ENCODE results near the gene CACNA1C.

CACNA1C gene

GRCh38 chr12:2328661-2329060 is 275.9 kb downstream of the CACNA1C start:
- FAIRE-seq = no peak

- FAIRE-seq = no peak
Observed at GRCh38 chr12:2329661-2330210, 276.9 kb downstream of the CACNA1C start.

- no peak for FAIRE-seq
Observed at GRCh38 chr12:2332236-2332635, 279.4 kb downstream of the CACNA1C start.

DNA sequence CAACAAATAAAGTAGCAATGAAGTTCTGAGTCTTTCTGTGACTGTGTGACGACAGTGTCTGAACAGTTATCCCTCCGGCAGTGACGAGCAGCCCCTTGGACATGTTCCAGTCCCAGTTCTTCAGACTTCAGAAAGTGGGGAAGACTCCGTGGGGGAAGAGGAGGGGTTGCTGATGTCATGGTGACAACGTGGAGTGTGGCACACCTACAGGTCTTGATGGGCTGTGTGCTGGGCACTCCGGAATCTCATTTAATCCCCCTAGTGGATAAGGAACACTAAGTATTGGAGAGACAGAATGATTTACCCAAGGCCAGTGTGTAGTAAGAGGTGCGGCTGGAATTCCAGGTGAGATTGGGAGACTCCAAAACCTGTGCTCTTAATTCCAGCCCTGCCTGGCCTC is 280.2 kb downstream of the CACNA1C start:
- FAIRE-seq = no peak

DNA sequence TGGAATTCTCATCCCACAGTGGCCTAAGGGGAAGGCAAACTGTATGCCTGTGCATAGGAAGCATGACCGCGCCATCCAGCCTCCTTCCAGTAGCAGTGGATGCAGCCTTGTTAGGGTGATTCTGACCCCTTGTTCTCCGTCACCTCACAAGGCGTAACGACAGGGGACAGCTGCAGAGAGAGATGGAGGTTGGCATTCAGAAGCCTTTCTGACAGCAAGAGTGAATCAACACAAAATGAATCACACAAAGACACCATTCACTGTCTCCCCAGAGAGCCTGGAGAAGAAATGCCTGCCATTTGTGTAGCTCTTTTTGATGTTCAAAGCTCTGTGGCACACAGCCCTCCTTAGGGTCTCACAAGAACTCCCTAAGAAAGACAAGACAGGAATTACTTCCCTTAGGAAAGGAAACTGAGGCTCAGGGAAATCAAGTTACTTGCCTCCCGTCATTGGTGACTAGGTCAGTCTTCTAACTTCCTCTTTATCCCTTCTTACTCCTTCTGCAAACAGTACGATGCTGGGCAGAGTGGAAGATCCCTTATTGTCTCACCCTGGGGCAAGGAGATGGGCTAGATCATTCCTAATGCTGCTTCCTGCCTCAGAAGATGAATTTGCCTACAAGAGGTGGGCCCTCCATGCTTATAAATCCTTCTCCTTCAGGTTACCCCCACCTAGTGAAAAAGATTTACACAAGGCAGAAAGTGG is 280.9 kb downstream of the CACNA1C start:
- FAIRE-seq = no peak

DNA sequence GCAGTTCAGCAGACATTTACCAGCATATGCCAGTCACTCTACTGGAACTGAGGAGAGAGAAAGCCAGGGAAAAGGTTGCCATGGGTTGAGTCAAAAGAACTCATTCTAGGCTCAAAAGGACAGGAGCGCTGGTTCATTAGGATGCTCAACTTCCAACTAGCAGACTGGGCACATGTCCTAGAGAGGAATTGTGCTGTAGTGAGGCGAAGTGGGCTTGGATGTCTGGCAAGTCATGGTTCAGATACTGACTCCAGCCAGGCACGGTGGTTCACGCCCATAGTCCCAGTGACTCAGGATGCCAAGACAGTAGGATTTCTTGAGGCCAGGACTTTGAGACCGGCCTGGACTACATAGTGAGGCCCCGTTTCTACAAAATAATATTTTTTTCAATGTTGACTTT is 281.5 kb downstream of the CACNA1C start:
- FAIRE-seq = no peak

GRCh38 chr12:2334689-2335088 is 281.9 kb downstream of the CACNA1C start:
- FAIRE-seq = no peak

DNA sequence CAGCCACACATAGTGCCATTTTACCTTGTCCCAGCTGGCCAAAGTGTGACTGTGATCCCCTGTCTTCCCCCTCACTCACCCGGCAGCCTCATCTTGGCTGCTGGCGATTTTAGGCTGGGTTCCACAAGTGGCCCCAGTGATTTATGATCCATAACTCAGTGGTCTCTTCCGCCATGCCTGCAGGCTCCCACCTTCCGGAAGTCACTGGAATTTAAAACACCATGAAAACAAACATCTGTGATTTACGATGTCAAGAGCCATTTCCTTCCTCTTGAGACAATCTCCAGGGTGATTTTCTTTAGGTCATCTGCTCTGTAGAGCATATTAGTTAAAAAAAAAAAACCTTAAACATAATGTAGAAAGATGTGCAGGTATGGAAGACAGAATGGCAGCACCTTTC is 282.3 kb downstream of the CACNA1C start:
- no peak for FAIRE-seq

DNA sequence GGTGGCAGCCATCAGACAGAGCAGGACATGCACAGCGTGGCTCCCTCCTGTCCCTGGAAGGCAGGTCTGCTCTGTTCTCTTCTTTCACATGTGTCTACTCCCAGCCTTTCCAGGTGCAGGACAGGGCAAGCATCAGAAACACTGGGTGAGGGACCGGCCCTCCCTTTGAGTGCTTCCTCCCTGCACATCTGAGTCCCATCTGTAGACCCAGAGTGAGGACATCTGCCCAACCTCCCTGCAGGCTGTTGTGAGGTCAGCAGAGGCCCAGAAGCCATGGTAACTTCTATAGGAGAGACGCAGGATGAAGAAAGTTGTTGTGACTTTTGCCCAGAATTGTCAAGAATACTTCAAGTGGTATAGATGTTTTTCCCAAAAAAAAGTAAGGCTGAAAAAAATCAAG is 282.7 kb downstream of the CACNA1C start:
- no peak for FAIRE-seq

DNA sequence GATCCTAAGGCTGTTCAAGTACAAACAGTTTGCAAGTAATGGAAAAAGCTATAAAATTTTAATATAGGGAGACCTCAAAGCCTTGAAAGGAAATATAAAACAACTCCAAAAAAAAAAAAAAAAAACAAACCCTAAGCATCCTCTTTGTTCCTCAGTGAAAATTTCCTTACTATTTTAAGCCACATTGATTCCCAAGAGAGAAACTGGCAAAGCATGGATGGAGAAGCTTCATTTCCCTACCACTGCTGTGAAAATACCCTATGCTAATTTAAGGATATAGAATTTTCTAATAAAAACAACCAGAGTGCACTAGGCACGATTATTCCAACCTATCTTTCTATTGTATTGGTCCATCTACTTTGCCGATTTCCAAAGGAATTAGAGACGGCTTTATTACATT is 283.1 kb downstream of the CACNA1C start:
- FAIRE-seq = no peak

DNA sequence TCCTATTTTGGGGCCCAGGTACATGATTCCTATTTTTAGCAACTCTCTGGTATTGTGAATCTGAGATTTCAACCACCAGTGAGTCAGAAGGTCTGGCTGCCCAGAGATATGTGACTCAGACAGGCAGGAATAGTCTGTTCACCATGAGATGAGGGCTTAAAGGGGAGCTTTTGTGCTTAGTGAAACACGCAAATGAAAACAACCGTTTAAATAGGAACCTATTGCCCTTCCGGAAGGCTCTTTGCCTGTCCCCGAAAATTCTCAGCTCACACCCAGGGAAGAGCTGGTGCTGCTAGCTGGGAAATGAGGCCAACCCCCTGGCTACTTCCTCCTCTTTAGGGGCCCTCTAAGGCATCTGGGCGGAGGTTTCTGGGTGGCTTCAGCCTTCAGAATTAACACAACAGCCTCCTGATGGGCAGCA is 283.6 kb downstream of the CACNA1C start:
- no peak for FAIRE-seq

GRCh38 chr12:2337031-2338010 is 284.5 kb downstream of the CACNA1C start:
- no peak for FAIRE-seq

GRCh38 chr12:2338381-2338780 is 285.6 kb downstream of the CACNA1C start:
- FAIRE-seq = no peak

DNA sequence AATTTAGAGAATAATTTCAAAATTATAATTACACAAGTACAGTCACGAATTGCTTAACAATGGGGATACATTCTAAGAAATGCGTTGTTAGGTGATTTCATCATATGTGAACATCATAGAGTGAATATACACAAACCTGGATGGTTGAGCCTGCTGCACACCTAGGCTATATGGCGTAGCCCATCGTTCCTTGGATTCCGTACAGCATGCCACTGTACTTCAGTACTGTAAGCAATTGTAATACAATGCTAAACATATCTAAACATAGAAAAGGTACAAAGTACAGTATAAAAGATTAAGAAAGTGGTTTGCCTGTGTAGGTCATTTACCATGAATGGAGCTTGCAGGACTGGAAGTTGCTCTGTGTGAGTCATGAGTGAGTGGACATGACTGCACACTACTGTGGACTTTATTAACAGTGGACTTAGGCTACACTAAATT is 286.2 kb downstream of the CACNA1C start:
- FAIRE-seq = no peak

DNA sequence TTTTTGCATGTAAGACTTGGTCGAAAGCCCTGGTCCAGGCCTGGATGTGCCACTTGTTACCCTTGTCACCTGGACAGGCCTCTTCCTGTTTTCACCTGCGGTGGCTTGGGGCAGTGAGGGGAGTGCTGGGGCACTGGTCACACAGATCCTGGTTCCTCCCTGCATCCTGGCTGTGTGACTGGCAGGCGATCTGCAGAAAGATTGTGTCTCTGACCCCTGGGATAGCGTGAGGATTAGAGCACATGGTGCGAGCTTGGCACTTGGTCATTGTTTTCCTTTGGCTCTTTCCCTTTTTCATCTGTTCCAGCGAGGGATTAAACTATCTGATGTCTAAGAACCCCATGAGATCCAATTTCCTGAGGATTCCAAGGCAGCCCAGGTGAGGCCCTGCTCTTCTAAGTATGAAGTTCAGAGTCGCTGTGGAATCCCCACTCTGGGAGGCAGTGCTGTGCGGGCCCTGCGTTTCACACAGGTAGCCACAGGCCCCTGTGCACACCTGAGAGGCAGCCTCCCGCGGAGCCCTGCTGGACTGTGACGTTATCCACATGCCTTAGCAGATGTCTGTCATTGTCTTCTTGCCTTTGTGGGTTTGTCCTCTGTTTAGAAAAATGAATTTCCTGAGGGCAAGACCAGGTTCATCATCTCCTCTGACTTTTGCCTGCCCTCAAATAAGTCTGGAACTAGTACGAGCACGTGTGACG is 288.4 kb downstream of the CACNA1C start:
- no peak for FAIRE-seq

- no peak for FAIRE-seq
Observed at GRCh38 chr12:2341871-2342270, 289.1 kb downstream of the CACNA1C start.

DNA sequence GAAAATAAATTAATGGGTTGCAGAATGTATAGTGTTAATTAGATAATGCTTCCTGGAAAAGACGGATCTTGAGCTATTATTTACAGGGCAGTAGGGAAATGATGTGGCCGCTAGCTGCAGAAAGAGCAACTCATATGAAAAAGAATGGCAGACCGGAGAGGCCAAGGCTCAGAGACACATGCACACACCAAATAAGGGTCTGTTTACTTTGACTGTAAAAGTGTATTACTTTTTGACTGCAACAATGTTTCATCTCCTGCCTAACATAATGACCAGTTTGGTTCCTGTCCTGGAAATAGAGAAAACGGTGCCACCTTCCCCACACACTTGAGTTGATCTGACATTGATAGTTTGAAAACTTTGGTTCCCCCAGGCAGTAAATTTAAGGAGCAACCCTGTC is 290.9 kb downstream of the CACNA1C start:
- FAIRE-seq = no peak

DNA sequence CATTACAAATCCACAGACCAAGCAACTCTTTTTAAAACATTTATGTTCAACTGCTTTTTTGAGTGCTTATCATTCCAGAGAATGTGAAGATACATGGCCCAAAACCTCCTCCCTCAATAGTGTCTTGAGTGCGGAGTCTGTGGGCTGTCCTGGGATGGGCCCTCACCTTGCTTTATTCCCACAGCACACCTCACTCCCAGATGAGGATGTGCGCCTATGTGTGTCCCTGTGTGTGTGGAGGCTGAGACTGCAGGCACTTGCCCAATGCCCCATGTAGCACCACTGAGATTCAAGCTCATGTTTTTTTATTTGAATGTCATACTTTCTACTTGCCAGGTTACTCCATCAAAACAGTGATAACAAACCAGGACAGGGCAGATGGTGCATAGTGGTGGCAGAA is 291.7 kb downstream of the CACNA1C start:
- no peak for FAIRE-seq

GRCh38 chr12:2344885-2345284 is 292.1 kb downstream of the CACNA1C start:
- FAIRE-seq = no peak

DNA sequence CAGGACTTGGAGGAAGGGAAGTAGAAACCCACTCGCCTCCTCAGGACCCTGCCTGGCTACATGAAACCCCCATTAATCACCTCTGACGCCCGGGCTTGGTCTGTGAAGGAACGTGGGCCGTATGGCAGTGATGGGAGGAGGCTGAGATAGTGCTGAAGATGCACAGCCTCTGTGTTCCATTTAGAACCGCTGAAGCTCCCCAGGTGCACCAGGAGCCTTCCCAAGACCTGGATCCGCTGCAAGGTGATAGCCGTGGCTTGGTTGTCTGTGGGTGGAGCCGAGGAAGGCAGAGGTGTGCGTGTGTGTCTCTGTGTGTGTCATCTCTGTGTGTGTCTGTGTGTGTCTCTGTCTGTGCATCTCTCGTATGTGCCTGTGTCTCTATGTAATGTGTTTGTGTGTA is 293.1 kb downstream of the CACNA1C start:
- no peak for FAIRE-seq

DNA sequence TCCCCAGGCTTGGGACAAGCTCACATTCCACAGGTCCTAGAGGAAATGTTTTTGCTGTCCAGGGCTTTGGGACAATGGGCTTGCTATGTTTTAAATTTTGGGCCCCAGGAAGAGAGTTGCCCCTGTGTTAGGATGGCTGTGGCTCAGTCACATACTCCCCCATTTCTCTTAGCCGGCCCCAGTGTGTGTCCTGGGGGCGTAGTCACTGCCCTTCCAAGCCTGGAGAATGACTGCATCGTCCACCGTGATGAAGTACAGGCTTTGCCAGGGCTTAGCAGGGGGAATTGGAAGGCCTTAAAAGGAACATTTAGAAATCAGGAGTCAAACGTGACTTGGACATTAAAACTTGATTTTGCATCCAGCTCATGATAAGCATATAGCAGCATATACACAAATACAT is 293.6 kb downstream of the CACNA1C start:
- FAIRE-seq = no peak

DNA sequence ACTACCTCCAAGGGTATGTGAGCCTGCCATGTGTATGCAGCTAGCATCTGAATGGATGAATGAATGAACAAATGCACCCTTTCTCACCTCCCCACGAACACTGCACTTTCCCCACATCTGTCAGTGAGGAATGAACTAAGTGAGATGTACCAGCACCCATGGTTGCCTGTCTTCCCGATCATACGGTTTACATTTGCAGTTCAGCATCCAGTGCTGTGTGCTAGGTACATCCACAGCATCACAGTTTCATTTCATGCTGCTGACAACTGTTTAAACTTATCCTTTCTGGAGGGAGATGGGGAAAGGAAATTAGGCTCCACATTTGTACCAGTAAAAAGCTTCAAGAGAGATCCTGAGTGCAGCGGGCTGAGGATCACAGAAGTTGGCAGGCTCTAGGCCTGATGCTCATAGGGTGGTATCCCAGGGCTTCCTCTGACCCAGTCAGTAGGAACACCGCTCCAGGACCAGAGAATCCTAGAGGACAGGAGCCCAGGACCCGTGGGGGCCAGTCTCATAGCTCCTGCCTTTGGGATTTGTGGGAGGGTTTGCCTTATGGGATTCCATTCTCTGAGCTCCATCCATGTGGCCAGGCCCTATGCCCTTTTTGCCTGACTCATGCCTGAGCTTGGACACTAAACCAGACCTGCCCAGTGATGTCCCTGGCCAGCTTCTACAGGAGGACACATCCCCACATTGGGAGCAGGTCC is 294.5 kb downstream of the CACNA1C start:
- FAIRE-seq = no peak

All from G401.6 (cell line).